Aorta (tissue), 5 donors: ENCODE data around the gene FOXC1. TPM values are rescaled to one million over a fixed set of nuclear protein-coding genes. Genes with fewer than 3 reads are reported as not detected.
A peak's percentile ranks its signal among the peaks of the same experiment; 100 is the strongest.

Source experiments
- ATAC-seq: fragments of 200-7000 bp; cut with Tn5 transposase; one replicate; pipeline ENCODE4 v1.9.1; 2022; ENCODE audit warnings: moderate library complexity; ENCODE audit not compliant: low FRiP score
- DNase-seq, 2 donors: peaks; one replicate each; pipeline ENCODE4 v3.0.0-alpha.2; 2020
- H3K27ac ChIP-seq, 2 donors: one replicate each; pipeline ENCODE4 v1.5.1; 2013; ENCODE audit warnings: low read length in 2 of 2, mild to moderate bottlenecking in 2 of 2, moderate library complexity in 2 of 2, control low read depth in 1 of 2, inconsistent platforms in 1 of 2, low read depth in 1 of 2
- H3K27me3 ChIP-seq, 2 donors: one replicate each; pipeline ENCODE4 v1.6.1; 2013; ENCODE audit warnings: control low read depth in 1 of 2, low read length in 1 of 2, mild to moderate bottlenecking in 1 of 2, moderate library complexity in 1 of 2; ENCODE audit not compliant: insufficient read depth in 2 of 2, control insufficient read depth in 1 of 2
- H3K36me3 ChIP-seq, 2 donors: one replicate each; pipeline ENCODE4 v1.6.1; 2013; ENCODE audit warnings: control low read depth in 1 of 2, low read length in 1 of 2, mild to moderate bottlenecking in 1 of 2; ENCODE audit not compliant: insufficient read depth in 2 of 2, control insufficient read depth in 1 of 2
- H3K4me1 ChIP-seq, 2 donors: one replicate each; pipeline ENCODE4 v1.6.1; 2013; ENCODE audit warnings: low read length in 2 of 2, control low read depth in 1 of 2, mild to moderate bottlenecking in 1 of 2, moderate library complexity in 1 of 2; ENCODE audit not compliant: insufficient read depth in 2 of 2, control insufficient read depth in 1 of 2
- H3K4me3 ChIP-seq, 2 donors: one replicate each; pipeline ENCODE4 v1.5.1; 2013; ENCODE audit warnings: low read length in 2 of 2, control low read depth in 1 of 2, mild to moderate bottlenecking in 1 of 2
- H3K9me3 ChIP-seq: one replicate; pipeline ENCODE4 v1.6.1; 2013; ENCODE audit warnings: mild to moderate bottlenecking, low read length; ENCODE audit not compliant: control insufficient read depth
- WGBS, 2 donors: extraction: QIAGEN DNeasy Blood & Tissue Kit; methylation state at CpG; one replicate each; pipeline ENCODE4 v1.1.7; 2013; 5-methylcytosine and 5-hydroxymethylcytosine counted together
- intact Hi-C, 2 donors: fragments of 100-400 bp; cut with DNase I; formaldehyde crosslinking; loops; one replicate each; pipeline versions ENCODE4 v1.14.2 to v1.15.0; 2022
- polyA plus RNA-seq, 2 donors: library from polyadenylated mRNA; stranded (reverse); fragments of 200-250 nt; gene quantifications; one replicate each; pipeline ENCODE4 v1.2.3, GENCODE V29; 2013
- total RNA-seq, 2 donors: library from RNA; stranded (reverse); fragmentation: NEBNext Ultra II Directional; extraction: Animal tissue kit (Norgen Biotek cat#: 25700); gene quantifications; one replicate each; pipeline ENCODE4 v1.2.1, GENCODE V29; 2021
- donor health status: healthy with polysubstance abuse.
- donor health status: Bipolar disorder and iron deficiency.
- donor health status: DM: no; HTN: no; CAD: no.
- donor health status: DM: no; HTN: no; CAD: no.
- donor health status: DM: yes; HTN: yes; CAD: no.

The FOXC1 gene
- total and polyA plus RNA-seq, 4 donors, result 18.5 to 134 (median 70.7) TPM

DNA sequence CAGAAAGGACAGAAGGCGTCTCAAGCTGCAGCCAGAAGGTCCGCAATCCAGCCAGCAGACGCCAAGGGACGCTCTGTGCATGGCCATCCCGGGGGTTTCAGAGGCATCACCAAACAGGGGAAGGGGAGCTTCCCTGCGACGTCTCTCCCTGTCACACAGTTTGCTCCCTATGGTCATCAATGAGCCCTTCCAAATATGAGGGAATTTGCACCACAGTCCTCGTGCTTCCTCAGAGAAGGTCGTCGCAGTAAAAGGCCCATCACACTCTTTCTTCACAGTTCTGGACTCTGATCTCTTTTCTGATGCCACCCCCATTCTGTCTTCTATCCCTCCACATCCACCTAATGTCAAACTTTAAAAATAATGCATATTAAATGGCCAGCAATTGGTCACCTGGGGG, 10.2 kb upstream of the FOXC1 start:
- DNase-seq (no peak), ATAC-seq (no peak)
- Histone ChIP-seq H3K4me3 (no peak overlapping the region), H3K27ac (no peak overlapping the region), H3K9me3 (no peaks in the 10 kb centered on the region), H3K36me3 (no peaks in the 10 kb centered on the region), H3K4me1 (no peaks in the 10 kb centered on the region), H3K27me3 (no peaks in the 10 kb centered on the region)
- 89 to 91% methylated on average over 10 of the region's 10 CpGs for WGBS, 2 donors
- intact Hi-C loops, result loop anchor here in 1 of 2 donors (5.0 kb wide), 2 partner anchors 598 to 1153 kb away; partner anchors contain the start of gene MYLK4

GRCh38 chr6:1600063-1600763, 9.5 kb upstream of the FOXC1 start:
- Histone ChIP-seq H3K27me3 (no peaks in the 10 kb centered on the region), H3K4me1 (no peaks in the 10 kb centered on the region), H3K9me3 (no peaks in the 10 kb centered on the region), H3K27ac (no peak overlapping the region), H3K36me3 (no peaks in the 10 kb centered on the region), H3K4me3 (no peak overlapping the region)
- DNase-seq (no peak), ATAC-seq (no peak)
- WGBS, 2 donors, result 44 to 56% methylated on average over 3 of the region's 3 CpGs
- intact Hi-C loops, result loop anchor here (5.0 kb wide), 2 partner anchors 597 to 1097 kb away; no protein-coding TSS in a partner anchor

DNA sequence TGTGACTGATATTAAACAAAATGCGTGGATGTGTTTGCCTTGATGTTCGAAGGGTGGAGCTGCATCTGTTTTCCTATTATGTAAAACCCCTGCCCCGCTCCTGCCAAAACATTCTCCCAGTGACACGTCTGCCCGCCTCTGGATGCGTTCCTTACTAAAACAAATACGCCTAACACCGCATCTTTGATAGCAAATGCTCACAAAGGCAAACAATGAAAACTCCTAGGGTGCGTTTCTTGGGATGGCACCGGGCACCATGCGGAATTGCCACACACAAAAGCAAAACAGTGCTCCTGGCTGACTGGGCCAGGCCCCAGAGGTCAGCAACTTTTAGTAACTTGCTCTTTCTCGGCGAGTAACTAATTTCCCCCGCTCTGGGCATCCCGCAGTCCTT, 9.0 kb upstream of the FOXC1 start:
- peak overlapping the region in 1 of 2 donors; percentile 23 for H3K27ac ChIP-seq
- intact Hi-C loops, result loop anchor here (5.0 kb wide), 2 partner anchors 597 to 1097 kb away; no protein-coding TSS in a partner anchor
- WGBS, 2 donors, result 40 to 51% methylated on average over 15 of the region's 15 CpGs
- no peak for ATAC-seq
- no peaks in the 10 kb centered on the region for H3K27me3 ChIP-seq
- H3K36me3 ChIP-seq, result no peaks in the 10 kb centered on the region
- peak in 1 of 2 donors; percentile 45 for DNase-seq
- H3K4me1 ChIP-seq, result no peaks in the 10 kb centered on the region
- no peak overlapping the region for H3K4me3 ChIP-seq
- H3K9me3 ChIP-seq, result no peaks in the 10 kb centered on the region

GRCh38 chr6:1601158-1602048, 8.3 kb upstream of the FOXC1 start:
- H3K4me1 ChIP-seq, result no peaks in the 10 kb centered on the region
- no peaks in the 10 kb centered on the region for H3K36me3 ChIP-seq
- H3K9me3 ChIP-seq, result no peaks in the 10 kb centered on the region
- no peak overlapping the region for H3K4me3 ChIP-seq
- peak overlapping the region; percentile 10 to 59 for H3K27ac ChIP-seq
- 15 to 21% methylated on average over 58 to 60 of the region's 60 CpGs for WGBS, 2 donors
- intact Hi-C loops, result loop anchor here (2.0 to 5.0 kb wide), 3 partner anchors 596 to 1096 kb away; no protein-coding TSS in a partner anchor
- ATAC-seq (no peak), DNase-seq (peak in 1 of 2 donors; percentile 73)
- no peaks in the 10 kb centered on the region for H3K27me3 ChIP-seq

DNA sequence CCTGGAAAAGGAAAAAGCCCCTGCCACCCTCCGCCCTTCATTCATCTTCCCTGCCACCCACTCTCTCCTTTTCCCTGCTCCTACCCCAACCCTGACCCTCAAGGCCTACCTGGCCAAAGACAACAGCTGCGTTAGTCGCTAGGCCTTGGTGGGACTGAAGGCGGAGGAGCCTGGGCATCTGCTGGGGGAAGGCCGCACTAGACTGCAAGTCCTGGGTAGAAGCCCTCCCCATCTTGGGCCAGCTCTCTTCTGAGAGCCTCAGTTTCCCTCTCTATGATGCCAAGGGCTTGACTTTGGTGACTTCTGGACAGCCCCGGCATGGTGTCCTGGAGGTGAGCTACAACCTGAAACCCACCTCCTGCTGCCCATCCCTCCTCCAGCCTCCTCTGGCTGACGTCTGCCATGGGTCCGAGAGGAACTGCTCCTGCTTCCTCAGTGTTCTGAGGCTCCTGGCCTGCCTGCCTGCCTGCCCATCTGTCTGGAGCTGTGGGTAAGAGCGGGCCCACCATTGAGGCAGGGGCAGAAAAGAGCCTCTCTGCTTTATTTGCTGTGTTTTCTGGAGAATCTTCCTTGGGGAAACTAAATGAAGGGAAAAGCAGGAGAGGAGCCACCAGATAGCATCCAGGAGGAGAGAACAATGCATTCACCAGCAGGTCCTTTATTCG, 7.5 kb upstream of the FOXC1 start:
- no peak overlapping the region for H3K4me3 ChIP-seq
- H3K27ac ChIP-seq, result peak overlapping the region; percentile 10 to 59
- DNase-seq (peak in 1 of 2 donors; percentile 48), ATAC-seq (no peak)
- H3K9me3 ChIP-seq, result no peaks in the 10 kb centered on the region
- intact Hi-C loops, result loop anchor here (2.0 to 5.0 kb wide), 3 partner anchors 595 to 1095 kb away; no protein-coding TSS in a partner anchor
- H3K27me3 ChIP-seq, result no peaks in the 10 kb centered on the region
- no peaks in the 10 kb centered on the region for H3K36me3 ChIP-seq
- no peaks in the 10 kb centered on the region for H3K4me1 ChIP-seq
- 79 to 82% methylated on average over 10 of the region's 10 CpGs for WGBS, 2 donors

GRCh38 chr6:1603708-1604107, 6.0 kb upstream of the FOXC1 start:
- Histone ChIP-seq H3K27me3 (no peaks in the 10 kb centered on the region), H3K36me3 (no peaks in the 10 kb centered on the region), H3K9me3 (no peaks in the 10 kb centered on the region), H3K4me3 (no peak overlapping the region), H3K27ac (peak overlapping the region; percentile 94 to 100), H3K4me1 (no peaks in the 10 kb centered on the region)
- 5 to 11% methylated on average over 15 of the region's 15 CpGs for WGBS, 2 donors
- intact Hi-C loops, result loop anchor here (2.0 to 5.0 kb wide), 7 partner anchors 594 to 1094 kb away; no protein-coding TSS in a partner anchor
- ATAC-seq, result no peak
- DNase-seq, result peak in 1 of 2 donors; percentile 70

- H3K36me3 ChIP-seq, result no peaks in the 10 kb centered on the region
- intact Hi-C loops, result loop anchor here (1.0 to 5.0 kb wide), 10 partner anchors 433 to 1093 kb away; no protein-coding TSS in a partner anchor
- no peaks in the 10 kb centered on the region for H3K27me3 ChIP-seq
- H3K27ac ChIP-seq, result peak overlapping the region; percentile 94 to 100
- peak; percentile 89 for ATAC-seq
- 0 to 1% methylated on average over 51 to 85 of the region's 85 CpGs for WGBS, 2 donors
- no peaks in the 10 kb centered on the region for H3K9me3 ChIP-seq
- peak overlapping the region; percentile 48 to 55 for H3K4me3 ChIP-seq
- DNase-seq, result peak; percentile 82 to 95
- H3K4me1 ChIP-seq, result no peaks in the 10 kb centered on the region
Measured at GRCh38 chr6:1604158-1605003, 5.3 kb upstream of the FOXC1 start.
